Adipocyte (in vitro differentiated cells): Measurements from ENCODE around the gene CTSK.

ENCODE experiments used
- DNase-seq: peaks from one replicate; pipeline ENCODE4 v3.0.0-alpha.2; 2015; ENCODE audit warnings: low read depth
- H3K27me3 ChIP-seq: replicated peaks from 2 replicates; pipeline ENCODE4 v1.7.0; 2013; ENCODE audit warnings: mild to moderate bottlenecking, low read length, moderate library complexity; ENCODE audit not compliant: control insufficient read depth, insufficient read depth
- H3K36me3 ChIP-seq: 2 replicates; pipeline ENCODE4 v1.7.0; 2013; ENCODE audit warnings: low read length, mild to moderate bottlenecking, moderate library complexity; ENCODE audit not compliant: control insufficient read depth, insufficient read depth, severe bottlenecking
- H3K4me1 ChIP-seq: 2 replicates; pipeline ENCODE4 v1.7.0; 2013; ENCODE audit warnings: mild to moderate bottlenecking, low read length, moderate library complexity; ENCODE audit not compliant: control insufficient read depth, insufficient read depth
- H3K4me3 ChIP-seq: 2 replicates; pipeline ENCODE4 v1.7.0; 2013; ENCODE audit warnings: mild to moderate bottlenecking, low read length, moderate library complexity
- H3K9ac ChIP-seq: 2 replicates; pipeline ENCODE4 v1.7.0; 2013; ENCODE audit warnings: mild to moderate bottlenecking, low read length, moderate library complexity
- H3K9me3 ChIP-seq: 2 replicates; pipeline ENCODE4 v1.7.0; 2013; ENCODE audit warnings: mild to moderate bottlenecking, low read length, moderate library complexity; ENCODE audit not compliant: control insufficient read depth

Gene CTSK

DNA sequence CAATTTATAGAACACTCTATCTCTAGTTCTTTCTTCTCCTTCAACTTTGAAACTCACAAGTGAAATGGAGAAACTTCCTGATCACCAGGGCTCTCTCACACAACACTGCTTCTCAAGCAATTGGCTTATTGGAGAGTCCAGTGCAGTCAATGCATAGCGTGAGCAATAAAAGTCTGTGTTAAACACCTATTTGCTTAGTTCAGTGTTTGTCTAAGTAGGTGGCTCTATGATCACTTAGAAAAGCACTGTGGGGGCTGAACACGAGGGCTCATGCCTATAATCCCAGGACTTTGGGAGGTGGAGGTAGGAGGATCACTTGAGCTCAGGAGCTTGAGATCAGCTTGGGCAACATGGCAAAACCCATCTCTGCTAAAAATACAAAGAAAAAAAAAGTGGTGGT is 54.6 kb downstream of the CTSK start:
- H3K4me3 ChIP-seq, result no peak overlapping the region
- DNase-seq, result no peak
- no peak overlapping the region for H3K9ac ChIP-seq
- no peaks in the 10 kb centered on the region for H3K36me3 ChIP-seq
- H3K27me3 ChIP-seq, result no peaks in the 10 kb centered on the region
- no peaks in the 10 kb centered on the region for H3K9me3 ChIP-seq
- H3K4me1 ChIP-seq, result no peaks in the 10 kb centered on the region

DNA sequence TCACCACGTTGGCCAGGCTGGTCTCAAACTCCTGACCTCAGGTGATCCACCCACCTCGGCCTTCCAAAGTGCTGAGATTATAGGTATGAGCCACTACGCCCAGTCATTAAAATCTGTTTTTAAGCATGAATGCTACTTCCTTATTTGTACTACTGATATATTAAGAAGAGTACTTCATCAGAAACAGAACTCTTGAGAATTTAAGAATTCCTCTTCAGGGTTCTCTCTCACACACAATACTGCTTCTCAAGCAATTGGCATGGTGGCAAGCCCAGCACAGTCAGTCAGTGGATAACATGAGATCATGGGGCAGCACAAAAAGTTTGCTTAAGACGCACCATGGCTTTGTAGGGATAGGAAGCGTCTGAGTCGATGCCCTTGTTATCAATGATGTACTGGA is 56.6 kb downstream of the CTSK start:
- Histone ChIP-seq H3K4me1 (no peaks in the 10 kb centered on the region), H3K9me3 (no peaks in the 10 kb centered on the region)
- DNase-seq, result no peak

DNA sequence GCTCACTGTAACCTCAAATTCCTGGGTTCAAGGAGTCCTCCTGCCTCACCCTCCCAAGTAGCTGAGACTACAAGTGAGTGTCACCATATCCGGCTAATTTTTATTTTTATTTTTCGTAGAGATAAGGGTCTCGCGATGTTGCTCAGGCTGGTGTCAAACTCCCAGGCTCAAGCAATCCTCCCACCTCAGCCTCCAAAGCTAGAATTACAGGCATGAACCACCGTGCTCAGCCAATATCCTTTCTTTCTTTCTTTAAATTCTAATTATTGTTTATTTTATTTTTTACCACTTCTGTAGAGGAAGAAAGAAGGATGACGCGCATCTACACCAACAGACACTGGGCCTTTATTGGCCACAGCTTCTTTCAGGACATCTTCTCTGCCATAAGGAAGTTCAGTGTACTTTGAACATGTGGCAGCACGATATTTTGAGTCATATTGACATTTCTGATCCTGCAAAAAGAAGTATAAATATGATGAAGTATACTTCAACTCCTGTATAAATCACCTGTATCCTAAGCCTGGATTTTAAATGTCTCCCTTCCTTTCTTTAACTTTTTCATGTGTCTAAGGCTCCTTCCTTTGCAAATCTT is 58.2 kb downstream of the CTSK start:
- Histone ChIP-seq H3K4me1 (no peaks in the 10 kb centered on the region), H3K9me3 (no peaks in the 10 kb centered on the region), H3K4me3 (no peak overlapping the region), H3K36me3 (no peaks in the 10 kb centered on the region), H3K9ac (no peak overlapping the region), H3K27me3 (no peaks in the 10 kb centered on the region)
- no peak for DNase-seq

More for the DNA sequence above, 56.6 kb downstream of the CTSK start:
- Histone ChIP-seq H3K9ac (no peak overlapping the region), H3K27me3 (no peaks in the 10 kb centered on the region), H3K4me3 (no peak overlapping the region), H3K36me3 (no peaks in the 10 kb centered on the region)

DNA sequence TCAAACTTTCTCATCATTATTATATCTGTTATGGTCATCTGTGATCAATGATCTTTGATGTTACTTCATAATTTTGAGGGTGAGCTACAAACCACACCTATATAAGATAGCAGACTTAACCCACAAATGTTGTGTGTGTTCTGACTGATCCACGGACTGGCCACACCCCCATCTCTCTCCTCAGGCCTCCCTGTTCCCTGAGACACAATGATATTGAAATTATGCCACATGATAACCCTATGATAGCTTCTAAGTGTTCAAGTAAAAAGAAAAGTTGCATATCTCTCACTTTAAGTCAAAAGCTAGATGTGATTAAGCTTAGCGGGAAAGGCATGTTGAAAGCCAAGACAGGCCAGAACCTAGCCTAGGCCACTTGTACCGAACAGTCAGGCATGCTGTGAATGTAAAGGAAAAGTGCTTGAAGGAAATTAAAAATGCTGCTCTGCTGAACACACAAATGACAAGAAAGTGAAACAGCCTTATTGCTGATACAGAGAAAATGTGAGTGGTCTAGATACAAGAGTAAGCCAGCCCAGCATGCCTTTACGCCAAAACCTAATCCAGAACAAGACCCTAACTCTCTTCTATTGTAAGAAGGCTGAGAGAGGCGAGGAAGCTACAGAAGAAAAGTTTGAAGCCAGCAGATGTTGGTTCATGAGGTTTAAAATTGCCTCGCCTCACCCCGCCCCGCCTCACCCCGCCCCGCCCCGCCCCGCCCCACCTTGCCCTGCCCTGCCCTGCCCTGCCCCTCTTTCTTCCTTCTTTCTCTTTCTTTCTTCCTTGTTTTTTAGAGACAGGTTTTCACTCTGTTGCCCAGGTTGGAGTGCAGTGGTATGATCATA is 59.0 kb downstream of the CTSK start:
- Histone ChIP-seq H3K9me3 (no peaks in the 10 kb centered on the region), H3K9ac (no peak overlapping the region), H3K4me3 (no peak overlapping the region), H3K36me3 (no peaks in the 10 kb centered on the region), H3K4me1 (no peaks in the 10 kb centered on the region), H3K27me3 (no peaks in the 10 kb centered on the region)
- no peak for DNase-seq
